HEK293 (cell line): Measurements from ENCODE around the gene DNAJC22.

Experiments
- CTCF ChIA-PET: fragments of 350-600 bp; formaldehyde crosslinking; extraction: SDS; loops from one replicate; lab custom pipeline; 2021; ENCODE audit warnings: antibody characterized with exemption; lab: Yijun Ruan, JAX
- POLR2A ChIA-PET: fragments of 300-600 bp; formaldehyde crosslinking; extraction: SDS; loops from one replicate; lab custom pipeline; 2020; ENCODE audit warnings: antibody characterized with exemption, inconsistent platforms; lab: Yijun Ruan, JAX
- H3K27ac ChIP-seq: fragments of 200-500 bp; sonication (Bioruptor generic); 2 replicates; pipeline ENCODE4 v1.5.1; 2014; ENCODE audit warnings: low read depth, low read length, control low read depth, inconsistent platforms; ENCODE audit errors: extremely low read depth
- H3K36me3 ChIP-seq, 2 experiments: fragments of 200-500 bp in 1 of 2; sonication (Bioruptor generic) in 1 of 2; 1 replicate in 1 of 2; 2 replicates in 1 of 2; pipeline ENCODE4 v1.5.1; 2014 to 2017; ENCODE audit warnings: inconsistent platforms in 2 of 2, low read length in 2 of 2; ENCODE audit not compliant: control insufficient read depth in 2 of 2, insufficient read depth in 1 of 2
- H3K4me1 ChIP-seq: fragments of 200-500 bp; sonication (Bioruptor generic); 2 replicates; pipeline ENCODE4 v1.5.1; 2014; ENCODE audit warnings: mild to moderate bottlenecking, low read length, inconsistent platforms; ENCODE audit not compliant: control insufficient read depth, insufficient read depth
- H3K4me3 ChIP-seq: 2 replicates; pipeline ENCODE4 v1.5.1; 2011; ENCODE audit warnings: low read depth, mild to moderate bottlenecking, control low read depth, low read length, moderate library complexity
- H3K9me3 ChIP-seq: fragments of 200-500 bp; sonication (Bioruptor generic); 2 replicates; pipeline ENCODE4 v1.5.1; 2014; ENCODE audit warnings: low read depth, low read length, inconsistent platforms; ENCODE audit not compliant: control insufficient read depth, insufficient read depth
- FEZF1 ChIP-seq: fragments of 450-650 bp; formaldehyde crosslinking; IDR thresholded peaks from 2 replicates; pipeline ENCODE4 v1.5.1; 2016; ENCODE audit warnings: missing biosample characterization, missing genetic modification characterization
- GLI4 ChIP-seq: fragments of 450-650 bp; formaldehyde crosslinking; IDR thresholded peaks from 2 replicates; pipeline ENCODE4 v1.5.1; 2016; ENCODE audit warnings: missing biosample characterization, missing genetic modification characterization
- KLF9 ChIP-seq: fragments of 450-650 bp; formaldehyde crosslinking; IDR thresholded peaks from 2 replicates; pipeline ENCODE4 v1.5.1; 2016; ENCODE audit warnings: missing biosample characterization, missing genetic modification characterization, low read depth
- PATZ1 ChIP-seq: fragments of 450-650 bp; formaldehyde crosslinking; IDR thresholded peaks from 2 replicates; pipeline ENCODE4 v1.5.1; 2016; ENCODE audit warnings: missing biosample characterization, missing genetic modification characterization
- PRDM10 ChIP-seq: fragments of 450-650 bp; formaldehyde crosslinking; IDR thresholded peaks from 2 replicates; pipeline ENCODE4 v1.5.1; 2016; ENCODE audit warnings: missing biosample characterization, missing genetic modification characterization
- RBAK ChIP-seq: fragments of 450-650 bp; formaldehyde crosslinking; IDR thresholded peaks from 2 replicates; pipeline ENCODE4 v1.5.1; 2016; ENCODE audit warnings: missing biosample characterization, missing genetic modification characterization
- SP7 ChIP-seq: fragments of 450-650 bp; formaldehyde crosslinking; IDR thresholded peaks from 2 replicates; pipeline ENCODE4 v1.5.1; 2016; ENCODE audit warnings: missing biosample characterization, missing genetic modification characterization
- TRIM28 ChIP-seq: IDR thresholded peaks from 2 replicates; pipeline ENCODE4 v1.6.1; 2011; ENCODE audit warnings: low read length, control low read depth, borderline replicate concordance
- ZBTB6 ChIP-seq: fragments of 450-650 bp; formaldehyde crosslinking; IDR thresholded peaks from 2 replicates; pipeline ENCODE4 v1.5.1; 2017; ENCODE audit warnings: missing biosample characterization, missing genetic modification characterization
- ZEB2 ChIP-seq: fragments of 450-650 bp; formaldehyde crosslinking; IDR thresholded peaks from 2 replicates; pipeline ENCODE4 v1.5.1; 2016; ENCODE audit warnings: missing biosample characterization, missing genetic modification characterization
- ZNF112 ChIP-seq: fragments of 450-650 bp; formaldehyde crosslinking; IDR thresholded peaks from 2 replicates; pipeline ENCODE4 v1.5.0; 2017; ENCODE audit warnings: missing biosample characterization, missing genetic modification characterization
- ZNF174 ChIP-seq: fragments of 450-650 bp; formaldehyde crosslinking; IDR thresholded peaks from 2 replicates; pipeline ENCODE4 v1.5.0; 2017; ENCODE audit warnings: missing biosample characterization, mild to moderate bottlenecking, missing genetic modification characterization
- ZNF23 ChIP-seq: fragments of 450-650 bp; formaldehyde crosslinking; IDR thresholded peaks from 2 replicates; pipeline ENCODE4 v1.5.1; 2016; ENCODE audit warnings: missing biosample characterization, missing genetic modification characterization, borderline replicate concordance
- ZNF280D ChIP-seq: fragments of 450-650 bp; formaldehyde crosslinking; IDR thresholded peaks from 2 replicates; pipeline ENCODE4 v1.5.1; 2016; ENCODE audit warnings: missing biosample characterization, missing genetic modification characterization
- ZNF302 ChIP-seq: fragments of 450-650 bp; formaldehyde crosslinking; IDR thresholded peaks from 2 replicates; pipeline ENCODE4 v1.5.1; 2016; ENCODE audit warnings: missing biosample characterization, missing genetic modification characterization, low read depth
- ZNF398 ChIP-seq: fragments of 450-650 bp; formaldehyde crosslinking; IDR thresholded peaks from 2 replicates; pipeline ENCODE4 v1.5.1; 2017; ENCODE audit warnings: missing biosample characterization, missing genetic modification characterization
- ZNF560 ChIP-seq: fragments of 450-650 bp; formaldehyde crosslinking; IDR thresholded peaks from 2 replicates; pipeline ENCODE4 v1.5.1; 2017; ENCODE audit warnings: missing biosample characterization, missing genetic modification characterization, borderline replicate concordance
- ZNF623 ChIP-seq: fragments of 450-650 bp; formaldehyde crosslinking; IDR thresholded peaks from 2 replicates; pipeline ENCODE4 v1.5.1; 2016; ENCODE audit warnings: missing biosample characterization, missing genetic modification characterization
- ZNF747 ChIP-seq: fragments of 450-650 bp; formaldehyde crosslinking; IDR thresholded peaks from 2 replicates; pipeline ENCODE4 v1.5.1; 2016; ENCODE audit warnings: missing biosample characterization, missing genetic modification characterization
- ZNF768 ChIP-seq: fragments of 450-650 bp; formaldehyde crosslinking; IDR thresholded peaks from 2 replicates; pipeline ENCODE4 v1.5.1; 2018; ENCODE audit warnings: missing biosample characterization, mild to moderate bottlenecking, missing genetic modification characterization
- ZNF776 ChIP-seq: fragments of 450-650 bp; formaldehyde crosslinking; IDR thresholded peaks from 2 replicates; pipeline ENCODE4 v1.5.0; 2017; ENCODE audit warnings: missing biosample characterization, missing genetic modification characterization, borderline replicate concordance
- TF ChIP-seq, protein P1 (sequence below): fragments of 450-650 bp; formaldehyde crosslinking; IDR thresholded peaks from 2 replicates; pipeline ENCODE4 v1.5.1; 2017; ENCODE audit warnings: missing biosample characterization, missing genetic modification characterization

Gene DNAJC22

DNA sequence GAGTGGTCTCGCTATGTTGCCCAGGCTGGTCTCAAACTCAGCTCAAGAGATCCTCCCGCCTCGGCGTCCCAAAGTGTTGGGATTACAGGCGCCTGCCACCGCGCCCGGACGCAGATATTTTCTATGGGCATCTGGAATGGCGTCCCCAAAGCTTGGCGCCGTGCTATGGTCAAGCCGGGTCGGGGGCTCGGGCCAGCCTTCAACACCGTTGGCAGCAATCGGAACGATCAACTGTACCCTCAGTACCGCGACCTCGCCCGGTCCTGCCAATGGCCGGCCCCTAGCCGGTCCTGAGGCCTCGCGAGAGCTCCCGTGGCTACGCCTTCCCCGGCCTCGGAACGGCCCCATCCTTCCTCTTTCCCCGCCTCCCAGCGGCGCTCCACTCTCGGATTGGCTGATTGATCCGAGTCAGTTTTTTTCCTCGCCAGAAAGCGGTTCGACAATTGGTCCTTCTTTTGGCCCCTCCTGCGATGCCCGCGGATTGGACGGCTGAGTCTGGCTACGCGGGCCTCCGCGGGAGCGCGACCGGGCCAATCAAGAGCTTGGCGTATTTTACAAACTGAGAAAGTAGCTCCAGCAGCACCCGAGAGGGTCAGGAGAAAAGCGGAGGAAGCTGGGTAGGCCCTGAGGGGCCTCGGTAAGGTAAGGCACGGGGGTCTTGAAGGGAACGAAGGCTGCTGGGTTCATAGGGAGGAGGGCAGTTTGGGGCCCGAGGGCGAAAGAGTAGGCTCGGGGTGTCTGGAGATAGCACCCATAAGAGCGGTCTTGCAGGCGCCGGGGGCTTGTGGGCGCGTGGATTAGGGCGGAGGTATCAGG is 23.8 kb upstream of the DNAJC22 start, which contains the start of gene TROAP:
Gene TROAP, plus strand, starts transcription at position 548 of the 816 bp plus-strand sequence. CDS start 354 bp downstream, outside the sequence.
- Histone ChIP-seq H3K4me1 (0 out of 2 replicates have a peak, but pooled peaks cover 4% of the 10 kb centered on the region), H3K4me3 (peak within 1 kb of the TSS; percentile 73), H3K27ac (peak within 1 kb of the TSS; percentile 46), H3K9me3 (no peaks in the 10 kb centered on the region), H3K36me3 (peaks cover 24 to 39% of the 10 kb centered on the region in 2 experiments)
- ChIA-PET CTCF (interaction anchor here (0.6 to 4.4 kb wide), 14 partner anchors 9 to 850 kb away, joined by 3 to 43 read pairs (median 6); partner anchors contain the start of genes DNAJC22 and PRPH), POLR2A (interaction anchor here (0.6 to 4.0 kb wide), 30 partner anchors 12 to 470 kb away, joined by 3 to 94 read pairs (median 4); partner anchors contain the start of genes C1QL4, DNAJC22, PRPH and SPATS2)
- TF ChIP-seq PATZ1 (tag by site-specific recombination), result peak; percentile 64
- no peak for TF ChIP-seq ZNF776 (tag by site-specific recombination)
- TF ChIP-seq ZBTB6, result no peak
- peak; percentile 55 for TF ChIP-seq SP7
- TF ChIP-seq KLF9, result peak; percentile 45
- no peak for TF ChIP-seq FEZF1
- no peak for TF ChIP-seq ZNF174 (tag by site-specific recombination)
- peak; percentile 16; the same call in 1 of the 2 replicates for TF ChIP-seq PRDM10 (tag by site-specific recombination)
- TF ChIP-seq ZNF302, result no peak
- TF ChIP-seq ZNF112, result no peak
- TF ChIP-seq TRIM28, result no peak
- TF ChIP-seq ZNF560 (tag by site-specific recombination), result no peak
- TF ChIP-seq ZNF280D (tag by site-specific recombination), result no peak
- TF ChIP-seq ZNF623 (tag by site-specific recombination), result no peak
- no peak for TF ChIP-seq ZNF768 (tag by site-specific recombination)
- TF ChIP-seq ZEB2 (tag by site-specific recombination), result 0 out of 2 replicates have a peak, but pooled peaks have one; percentile 8
- no peak for TF ChIP-seq GLI4 (tag by site-specific recombination)
- TF ChIP-seq ZNF23 (tag by site-specific recombination), result no peak
- TF ChIP-seq ZNF398, result no peak
- TF ChIP-seq RBAK (tag by site-specific recombination), result no peak
- no peak for TF ChIP-seq ZNF747 (tag by site-specific recombination)
- TF ChIP-seq, protein P1, sequence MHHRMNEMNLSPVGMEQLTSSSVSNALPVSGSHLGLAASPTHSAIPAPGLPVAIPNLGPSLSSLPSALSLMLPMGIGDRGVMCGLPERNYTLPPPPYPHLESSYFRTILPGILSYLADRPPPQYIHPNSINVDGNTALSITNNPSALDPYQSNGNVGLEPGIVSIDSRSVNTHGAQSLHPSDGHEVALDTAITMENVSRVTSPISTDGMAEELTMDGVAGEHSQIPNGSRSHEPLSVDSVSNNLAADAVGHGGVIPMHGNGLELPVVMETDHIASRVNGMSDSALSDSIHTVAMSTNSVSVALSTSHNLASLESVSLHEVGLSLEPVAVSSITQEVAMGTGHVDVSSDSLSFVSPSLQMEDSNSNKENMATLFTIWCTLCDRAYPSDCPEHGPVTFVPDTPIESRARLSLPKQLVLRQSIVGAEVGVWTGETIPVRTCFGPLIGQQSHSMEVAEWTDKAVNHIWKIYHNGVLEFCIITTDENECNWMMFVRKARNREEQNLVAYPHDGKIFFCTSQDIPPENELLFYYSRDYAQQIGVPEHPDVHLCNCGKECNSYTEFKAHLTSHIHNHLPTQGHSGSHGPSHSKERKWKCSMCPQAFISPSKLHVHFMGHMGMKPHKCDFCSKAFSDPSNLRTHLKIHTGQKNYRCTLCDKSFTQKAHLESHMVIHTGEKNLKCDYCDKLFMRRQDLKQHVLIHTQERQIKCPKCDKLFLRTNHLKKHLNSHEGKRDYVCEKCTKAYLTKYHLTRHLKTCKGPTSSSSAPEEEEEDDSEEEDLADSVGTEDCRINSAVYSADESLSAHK, result no peak
